Subcutaneous adipose tissue (tissue), 4 donors: Measurements from ENCODE around the gene TMEM9. TPM values are rescaled to one million over a fixed set of nuclear protein-coding genes. Genes with fewer than 3 reads are reported as not detected.

Source experiments
- CTCF ChIP-seq: fragments of 450-650 bp; IDR thresholded peaks from one replicate; pipeline ENCODE4 v1.5.1; 2016; ENCODE audit warnings: low read depth, mild to moderate bottlenecking, control low read depth, antibody characterized with exemption, moderate library complexity
- total RNA-seq, 4 donors: library from RNA; depleted of rRNA; stranded (reverse); fragments of >200 nt; gene quantifications; one replicate each; pipeline ENCODE4 v1.1.0, GENCODE V29; 2016

TMEM9 gene
- total RNA-seq, 4 donors from 2014 or later: 17.4 to 38.4 (median 35.2) TPM

- no peak for TF ChIP-seq CTCF
These were observed 29.3 kb downstream of the TMEM9 start for GRCh38 chr1:201125019-201125418.

- no peak for TF ChIP-seq CTCF
These were observed 30.4 kb downstream of the TMEM9 start for GRCh38 chr1:201123866-201124265.

- no peak for TF ChIP-seq CTCF
These were observed 31.8 kb downstream of the TMEM9 start for GRCh38 chr1:201122321-201122957.

GRCh38 chr1:201119206-201120197 lies 34.8 kb downstream of the TMEM9 start:
- no peak for TF ChIP-seq CTCF

GRCh38 chr1:201116091-201116490 lies 38.2 kb downstream of the TMEM9 start:
- no peak for TF ChIP-seq CTCF

- no peak for TF ChIP-seq CTCF
These were observed 38.8 kb downstream of the TMEM9 start for GRCh38 chr1:201115390-201115937.
